Stimulated activated CD4-positive, alpha-beta T cell treated with anti-CD3 and anti-CD28 coated beads, Interleukin-1b, Interleukin-23, amount 100 ng/mL, for 4 hours (primary cell): ENCODE data around the gene MAGI1.
"Not testable (repeated sequence)": the region's sequence is repeated elsewhere in the genome, so short reads cannot be mapped to it uniquely, and the experiment has no call there.

Experiments used
- DNase-seq, 2 donors: peaks; one replicate each; pipeline ENCODE4 v3.0.0-alpha.2; 2020; ENCODE audit warnings: low read depth in 2 of 2

Gene MAGI1

GRCh38 chr3:65907232-65908130 is 131.2 kb downstream of the MAGI1 start:
- no peak for DNase-seq

- DNase-seq: no peak
Observed at GRCh38 chr3:65905771-65906170, 132.9 kb downstream of the MAGI1 start.

GRCh38 chr3:65904016-65904415 is 134.7 kb downstream of the MAGI1 start:
- no peak for DNase-seq

GRCh38 chr3:65902304-65902793 is 136.4 kb downstream of the MAGI1 start:
- no peak for DNase-seq

DNA sequence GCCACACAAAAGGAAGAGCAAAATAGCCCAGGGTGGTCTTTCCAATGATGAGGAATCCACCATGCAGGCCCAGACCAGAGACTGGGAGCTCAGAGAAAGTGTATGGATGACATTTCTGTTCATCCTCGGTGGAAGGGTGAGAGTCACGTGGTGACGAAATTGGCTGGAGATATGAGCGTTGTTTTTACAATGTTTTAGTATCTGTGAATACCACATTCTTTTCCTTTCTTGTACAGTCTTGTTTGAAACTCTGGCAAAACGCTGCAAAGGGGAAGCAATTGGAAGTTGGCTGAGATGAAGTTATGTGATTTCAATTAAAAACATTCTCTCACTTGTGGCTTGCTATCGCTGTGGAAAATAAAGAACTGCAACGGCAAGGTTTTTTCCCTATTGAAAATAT is 137.5 kb downstream of the MAGI1 start:
- no peak for DNase-seq

DNA sequence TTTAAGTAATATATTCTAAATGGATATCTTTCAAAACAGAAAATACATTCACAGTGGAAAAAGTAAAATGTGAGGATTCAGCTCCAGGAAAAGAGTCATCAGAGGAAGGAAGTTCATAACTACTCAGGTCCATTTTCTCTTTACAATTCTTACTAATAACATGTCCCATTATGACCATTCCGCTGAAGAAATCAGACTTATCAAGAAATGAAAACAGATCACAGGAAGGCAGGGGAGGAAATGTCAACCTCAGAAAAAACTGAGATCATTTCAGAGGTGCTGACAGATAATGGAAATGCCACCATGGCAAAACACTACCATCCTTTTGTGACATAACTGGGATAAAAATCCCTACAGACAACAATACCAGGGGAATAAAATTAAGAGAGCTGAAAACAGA is 139.5 kb downstream of the MAGI1 start:
- DNase-seq: no peak

DNA sequence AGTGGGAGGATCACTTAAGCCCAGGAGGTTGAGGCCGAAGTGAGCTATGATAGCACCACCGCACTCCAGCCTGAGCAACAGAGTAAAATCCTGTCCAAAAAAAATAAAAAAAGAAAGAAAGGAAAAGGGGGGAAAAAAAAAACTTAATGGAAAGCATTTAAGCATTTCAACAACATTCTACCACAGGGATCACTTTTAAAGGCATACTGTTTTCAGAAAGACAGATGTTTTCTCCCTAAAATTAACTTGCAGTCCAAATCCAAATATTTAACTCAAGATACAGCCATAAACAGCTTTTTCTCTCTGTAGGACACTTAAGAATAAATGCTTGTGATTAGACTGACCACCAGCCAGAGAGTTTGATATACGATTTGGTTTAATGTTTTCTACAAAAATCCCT is 141.0 kb downstream of the MAGI1 start:
- no peak for DNase-seq

- DNase-seq: no peak
Observed at GRCh38 chr3:65896321-65896720, 142.4 kb downstream of the MAGI1 start.

DNA sequence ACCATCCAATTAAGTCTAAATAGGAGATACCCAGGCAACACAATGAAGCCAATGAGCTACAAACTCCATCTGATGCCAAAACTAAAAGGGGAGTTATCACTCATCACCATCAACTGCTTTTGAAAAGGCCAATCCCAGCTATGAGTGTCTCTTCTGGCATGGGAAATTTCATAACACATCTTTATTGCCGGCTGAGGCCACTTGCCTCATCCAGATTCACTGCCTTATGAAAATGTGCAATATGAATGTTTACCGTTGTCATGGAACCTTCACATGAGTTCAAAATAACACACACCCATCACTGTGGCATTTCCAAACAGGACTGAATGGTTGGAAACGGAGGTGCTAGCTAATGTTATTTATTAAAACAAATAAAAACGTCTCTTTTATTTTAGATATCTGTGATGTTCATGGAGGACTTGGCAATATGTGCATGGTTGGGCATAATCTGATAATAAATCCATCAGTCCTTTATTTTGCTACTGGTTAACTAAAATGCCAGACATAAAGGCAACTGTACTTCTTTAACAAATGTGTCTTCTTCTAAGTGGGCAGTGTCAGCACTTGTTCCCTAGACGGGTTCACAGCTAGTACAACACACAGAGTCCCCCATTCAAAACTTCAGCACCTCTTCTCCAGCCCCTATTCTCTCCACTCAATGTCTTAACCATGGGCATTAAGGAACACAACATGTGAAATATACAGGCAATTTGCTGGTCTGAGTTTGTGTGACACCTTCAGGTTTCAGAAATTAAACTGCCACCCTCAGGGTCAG is 143.9 kb downstream of the MAGI1 start:
- DNase-seq: no peak

- DNase-seq: no peak
Observed at GRCh38 chr3:65894126-65894525, 144.6 kb downstream of the MAGI1 start.

DNA sequence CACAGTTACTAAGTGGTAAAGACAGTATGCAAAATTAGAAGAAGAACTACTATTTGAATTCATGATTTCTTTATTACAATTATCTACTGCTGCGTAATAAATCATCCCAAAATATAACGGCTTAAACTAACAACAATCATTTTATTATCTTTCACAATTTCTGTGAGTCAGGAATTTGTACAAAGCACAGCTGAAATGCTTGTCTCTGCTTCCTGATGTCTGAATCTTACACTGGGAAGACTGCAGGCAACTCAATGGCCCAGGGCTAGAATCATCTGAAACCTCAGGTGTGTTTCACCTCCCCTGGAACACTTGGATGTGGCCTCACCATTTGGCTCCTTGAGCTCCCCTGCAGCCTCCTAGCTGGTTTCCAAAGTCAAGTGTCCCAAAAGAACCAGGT is 145.1 kb downstream of the MAGI1 start:
- no peak for DNase-seq

DNA sequence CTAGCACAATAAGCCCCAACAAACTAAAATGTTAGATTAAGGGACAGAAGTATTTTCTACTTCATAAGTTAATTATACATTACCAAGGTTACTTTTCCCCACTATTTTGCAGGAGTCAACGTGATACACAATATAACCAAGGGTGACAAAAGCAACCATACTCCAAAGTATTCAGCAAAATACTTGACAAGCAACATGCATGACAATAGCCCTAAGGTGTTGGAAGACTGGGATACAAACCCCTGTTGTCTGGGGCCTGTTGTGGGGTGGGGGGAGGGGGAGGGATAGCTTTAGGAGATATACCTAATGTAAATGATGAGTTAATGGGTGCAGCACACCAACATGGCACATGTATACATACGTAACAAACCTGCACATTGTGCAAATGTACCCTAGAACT is 147.2 kb downstream of the MAGI1 start:
- not testable (repeated sequence) for DNase-seq

DNA sequence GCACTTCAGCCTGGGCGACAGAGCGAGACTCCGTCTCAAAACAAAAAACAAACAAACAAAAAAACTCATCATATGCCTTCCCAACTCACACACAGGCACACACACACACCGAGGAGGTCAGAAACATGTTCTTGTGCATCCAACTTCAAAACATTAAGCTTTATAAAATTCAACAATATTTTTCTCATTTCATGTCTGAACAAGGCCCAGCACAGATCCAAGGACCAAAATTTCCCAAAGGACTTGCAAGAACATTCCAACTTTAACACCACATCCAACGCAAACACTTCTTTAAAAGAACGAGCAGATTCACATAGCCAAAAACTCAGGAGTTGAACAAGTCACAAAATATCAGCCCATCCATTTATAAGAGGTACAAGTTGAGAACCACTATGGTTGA is 148.4 kb downstream of the MAGI1 start:
- no peak for DNase-seq

DNA sequence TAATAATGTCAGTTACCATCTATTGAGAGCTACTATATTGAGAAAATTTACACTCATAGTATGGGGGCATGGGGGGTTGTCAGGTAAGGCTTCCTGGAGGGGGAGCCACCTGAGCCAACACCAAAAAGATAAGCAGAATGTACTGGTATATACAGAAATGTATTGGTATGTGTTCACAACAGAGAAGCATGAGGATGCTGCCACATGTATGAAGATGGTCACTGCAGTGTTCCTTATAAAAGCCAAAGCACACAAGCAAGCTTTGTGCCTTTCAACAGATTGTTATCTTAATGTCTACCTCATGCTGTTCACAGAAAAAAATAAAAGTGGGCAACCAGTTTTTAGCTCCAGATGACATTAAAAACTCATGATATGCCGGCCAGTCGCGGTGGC is 149.0 kb downstream of the MAGI1 start:
- no peak for DNase-seq

DNA sequence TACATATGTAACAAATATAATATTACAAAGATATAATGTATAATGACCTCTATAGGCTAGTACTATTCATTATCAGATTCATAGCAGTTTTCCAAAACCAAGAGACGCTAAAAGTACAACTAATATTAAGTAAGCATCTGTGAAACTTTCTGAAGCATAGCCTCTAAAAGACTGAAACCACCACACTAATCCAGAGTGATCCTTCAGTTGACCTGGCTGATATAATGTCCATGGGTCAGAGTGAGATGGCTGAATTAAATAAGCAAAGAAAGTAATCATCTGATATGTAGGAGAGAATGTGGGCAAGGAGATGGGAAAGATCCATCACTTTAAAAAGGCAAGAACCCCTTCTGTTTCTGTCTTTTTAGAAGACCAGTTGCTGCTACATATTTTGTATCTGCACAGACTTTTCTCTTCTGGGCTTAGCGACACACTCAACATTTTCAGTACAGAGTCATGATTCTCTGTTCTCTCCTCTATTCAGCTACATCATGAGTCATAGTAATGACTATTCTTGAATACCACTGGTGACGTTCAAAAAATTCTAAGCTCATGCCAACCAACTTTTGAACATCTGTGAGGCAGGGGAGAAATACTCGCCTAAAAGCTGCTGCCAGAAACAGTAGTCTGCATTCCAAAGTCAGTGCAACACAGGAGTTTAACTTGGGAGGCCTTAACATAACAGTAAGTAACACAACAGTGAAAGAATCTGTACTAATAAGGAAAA is 149.6 kb downstream of the MAGI1 start:
- DNase-seq: no peak

- DNase-seq: no peak
Observed at GRCh38 chr3:65888196-65888595, 150.5 kb downstream of the MAGI1 start.

DNA sequence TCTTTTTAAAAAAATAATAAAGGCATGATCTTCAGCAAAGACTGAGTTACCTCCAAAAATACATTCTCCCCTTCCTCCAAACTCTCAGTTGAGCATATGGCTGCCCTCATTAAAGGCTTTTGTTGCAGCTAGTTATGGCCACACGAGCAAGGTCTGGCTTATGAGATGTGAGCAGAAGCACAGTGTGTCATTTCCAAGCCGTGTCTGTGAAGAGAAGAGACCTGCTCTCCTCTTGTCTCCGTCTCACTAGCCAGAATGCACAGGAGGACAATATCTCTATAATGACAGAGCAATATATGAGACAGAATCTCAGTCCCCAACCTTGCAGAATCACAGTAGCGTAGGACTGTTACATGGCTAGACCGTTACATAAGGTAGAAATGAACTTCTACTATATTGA is 152.3 kb downstream of the MAGI1 start:
- no peak for DNase-seq

- no peak for DNase-seq
Observed at GRCh38 chr3:65884071-65884470, 154.6 kb downstream of the MAGI1 start.

DNA sequence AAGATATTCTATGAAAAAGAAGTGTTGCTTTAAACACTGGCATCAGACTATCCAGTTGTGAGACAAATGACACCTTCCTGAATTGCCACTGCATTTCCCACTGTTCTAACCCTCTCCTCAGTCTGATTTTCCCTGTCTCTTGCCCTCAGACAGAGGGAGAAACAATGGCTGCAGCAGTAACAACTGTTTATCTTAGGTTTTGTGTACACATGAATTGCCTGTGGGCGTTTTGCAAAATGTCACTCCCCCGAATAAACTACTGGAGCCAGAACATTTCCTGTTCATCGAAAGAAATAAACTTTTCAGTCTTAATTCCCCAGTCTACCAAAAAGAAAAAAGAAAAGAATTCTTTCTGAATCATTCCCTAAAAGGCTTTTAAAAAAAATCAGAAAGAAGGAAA is 155.1 kb downstream of the MAGI1 start:
- DNase-seq: no peak

GRCh38 chr3:65880350-65880749 is 158.4 kb downstream of the MAGI1 start:
- no peak for DNase-seq

DNA sequence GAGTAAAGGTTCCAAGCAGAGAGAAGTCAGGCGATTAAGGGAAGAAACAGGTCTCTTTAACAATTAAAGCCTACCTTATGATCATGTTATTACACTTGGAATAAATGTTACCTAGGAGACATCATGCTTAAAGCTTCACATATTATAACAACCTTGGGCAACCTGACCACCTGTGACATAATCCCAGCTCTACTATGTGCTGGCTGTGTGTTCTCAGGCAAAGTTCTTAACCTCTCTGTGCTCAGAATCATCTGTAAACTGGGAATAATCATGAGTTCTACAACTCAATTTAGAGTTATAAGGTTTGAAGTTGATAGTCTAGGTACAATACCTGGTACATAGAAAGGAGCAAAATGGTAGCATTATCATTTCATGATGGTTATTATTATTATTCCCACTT is 159.3 kb downstream of the MAGI1 start:
- DNase-seq: no peak

DNA sequence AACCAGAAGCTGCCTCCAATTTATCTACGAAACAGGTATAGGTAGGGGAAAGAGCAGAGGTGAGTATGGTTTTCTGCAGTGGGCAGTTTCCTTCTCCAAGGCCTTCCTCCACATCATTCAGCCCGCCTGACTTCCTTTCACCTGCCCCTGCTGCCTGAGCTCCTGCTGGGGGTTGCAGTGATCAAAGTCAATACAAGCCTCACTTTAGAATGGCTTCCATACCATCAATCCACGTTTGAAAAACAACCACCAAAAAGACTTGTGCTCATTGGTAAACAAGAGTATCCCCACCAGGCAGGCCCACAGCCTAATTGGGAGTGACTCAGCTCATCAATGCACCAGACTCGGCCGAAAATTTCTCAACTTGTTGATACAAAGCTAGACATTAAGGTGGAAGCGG is 159.9 kb downstream of the MAGI1 start:
- DNase-seq: no peak
